ENCODE measurements around the gene FRMD4A. TPM values are rescaled to one million over a fixed set of nuclear protein-coding genes. Genes with fewer than 3 reads are reported as not detected.

Gene FRMD4A
- polyA plus RNA-seq, 1 of the 3 experiments (the other 2 are of a cell fraction) = 37.7 TPM

GRCh38 chr10:13831711-13832141 lies 499.0 kb downstream of the FRMD4A start:
- ChIA-PET CTCF (interaction anchor here (0.7 to 1.4 kb wide), 2 partner anchors 15 to 45 kb away, joined by 3 read pairs; no protein-coding TSS in a partner anchor), POLR2A (no interaction called here)
- no peak for TF ChIP-seq POLR2AphosphoS5 (IDR thresholded peaks at IDR 0.05; ENCODE audit: low read depth, low read length)
- no peak for TF ChIP-seq CHD2 (IDR thresholded peaks at IDR 0.05; ENCODE audit: low read length, partially characterized antibody)
- no peak for TF ChIP-seq RFX5 (IDR thresholded peaks at IDR 0.05; ENCODE audit: low read length)
- TF ChIP-seq ELF1 (IDR thresholded peaks at IDR 0.05) = no peak
- TF ChIP-seq, protein P1, sequence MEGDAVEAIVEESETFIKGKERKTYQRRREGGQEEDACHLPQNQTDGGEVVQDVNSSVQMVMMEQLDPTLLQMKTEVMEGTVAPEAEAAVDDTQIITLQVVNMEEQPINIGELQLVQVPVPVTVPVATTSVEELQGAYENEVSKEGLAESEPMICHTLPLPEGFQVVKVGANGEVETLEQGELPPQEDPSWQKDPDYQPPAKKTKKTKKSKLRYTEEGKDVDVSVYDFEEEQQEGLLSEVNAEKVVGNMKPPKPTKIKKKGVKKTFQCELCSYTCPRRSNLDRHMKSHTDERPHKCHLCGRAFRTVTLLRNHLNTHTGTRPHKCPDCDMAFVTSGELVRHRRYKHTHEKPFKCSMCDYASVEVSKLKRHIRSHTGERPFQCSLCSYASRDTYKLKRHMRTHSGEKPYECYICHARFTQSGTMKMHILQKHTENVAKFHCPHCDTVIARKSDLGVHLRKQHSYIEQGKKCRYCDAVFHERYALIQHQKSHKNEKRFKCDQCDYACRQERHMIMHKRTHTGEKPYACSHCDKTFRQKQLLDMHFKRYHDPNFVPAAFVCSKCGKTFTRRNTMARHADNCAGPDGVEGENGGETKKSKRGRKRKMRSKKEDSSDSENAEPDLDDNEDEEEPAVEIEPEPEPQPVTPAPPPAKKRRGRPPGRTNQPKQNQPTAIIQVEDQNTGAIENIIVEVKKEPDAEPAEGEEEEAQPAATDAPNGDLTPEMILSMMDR (IDR thresholded peaks at IDR 0.05) = no peak
- peaks cover 5% of the 10 kb centered on the region; the same call in 1 of the 2 replicates for H4K20me1 ChIP-seq (ENCODE audit: insufficient read depth)
- no peak overlapping the region for H2AFZ ChIP-seq (ENCODE audit: low read depth)
- no peaks in the 10 kb centered on the region for H3K9me3 ChIP-seq
- H3K4me3 ChIP-seq (ENCODE audit: low read depth in 2 of 2, low read length in 1 of 2) = no peak overlapping the region
- 66% methylated on average over 4 of the region's 4 CpGs for WGBS (ENCODE audit: low lambda C conversion rate)
- peaks cover 0 to 6% of the 10 kb centered on the region in 2 experiments for H3K36me3 ChIP-seq (replicated peaks in 1 of 2; ENCODE audit: control insufficient read depth in 1 of 2, insufficient read depth in 2 of 2, low read length in 1 of 2)
- peak overlapping the region in 1 of 2 experiments; percentile 9; a peak in 2 of 4 replicates for H3K27ac ChIP-seq (ENCODE audit: low read depth in 2 of 2, low read length in 1 of 2)
- H3K4me2 ChIP-seq = no peak overlapping the region
- DNase-seq = no peak
- peaks cover 20 to 24% of the 10 kb centered on the region in 2 experiments; a peak in 3 of 4 replicates for H3K4me1 ChIP-seq (ENCODE audit: control insufficient read depth in 1 of 2, insufficient read depth in 2 of 2, low read depth in 1 of 2, low read length in 1 of 2)
- peaks cover 9% of the 10 kb centered on the region for H3F3A ChIP-seq (replicated peaks; ENCODE audit: insufficient read depth)
- H3K79me2 ChIP-seq (ENCODE audit: insufficient read depth) = peaks cover 96% of the 10 kb centered on the region
- H3K9ac ChIP-seq = no peak overlapping the region
- H3K9me2 ChIP-seq = no peaks in the 10 kb centered on the region
- no peaks in the 10 kb centered on the region for H3K27me3 ChIP-seq (ENCODE audit: insufficient read depth)

GRCh38 chr10:13830385-13830784 lies 500.3 kb downstream of the FRMD4A start:
- Histone ChIP-seq H3K79me2 (ENCODE audit: insufficient read depth) (peaks cover 96% of the 10 kb centered on the region), H3K27ac (ENCODE audit: low read depth in 2 of 2, low read length in 1 of 2) (no peak overlapping the region), H3F3A (replicated peaks; ENCODE audit: insufficient read depth) (peaks cover 7% of the 10 kb centered on the region), H3K4me2 (no peak overlapping the region), H4K20me1 (ENCODE audit: insufficient read depth) (peaks cover 14% of the 10 kb centered on the region; the same call in 1 of the 2 replicates), H2AFZ (ENCODE audit: low read depth) (no peak overlapping the region), H3K27me3 (ENCODE audit: insufficient read depth) (no peaks in the 10 kb centered on the region), H3K9ac (no peak overlapping the region), H3K9me3 (no peaks in the 10 kb centered on the region), H3K36me3 (replicated peaks in 1 of 2; ENCODE audit: control insufficient read depth in 1 of 2, insufficient read depth in 2 of 2, low read length in 1 of 2) (peaks cover 0 to 6% of the 10 kb centered on the region in 2 experiments), H3K9me2 (no peaks in the 10 kb centered on the region), H3K4me3 (ENCODE audit: low read depth in 2 of 2, low read length in 1 of 2) (no peak overlapping the region), H3K4me1 (ENCODE audit: control insufficient read depth in 1 of 2, insufficient read depth in 2 of 2, low read depth in 1 of 2, low read length in 1 of 2) (peaks cover 18 to 22% of the 10 kb centered on the region in 2 experiments; a peak in 3 of 4 replicates)
- CTCF ChIA-PET = interaction anchor here (0.7 to 1.4 kb wide), 3 partner anchors 27 to 263 kb away, joined by 3 read pairs; no protein-coding TSS in a partner anchor
- WGBS (ENCODE audit: low lambda C conversion rate) = 89% methylated on average over 3 of the region's 4 CpGs
- TF ChIP-seq RXRA (IDR thresholded peaks at IDR 0.05; ENCODE audit: borderline replicate concordance, low read depth) = no peak
- TF ChIP-seq RAD21 (IDR thresholded peaks at IDR 0.05; ENCODE audit: low read length) = 0 out of 2 replicates have a peak, but pooled peaks have one; percentile 7
- no peak for DNase-seq
- POLR2A ChIA-PET = interaction anchor here (1.0 kb wide), 1 partner anchor 11 kb away, joined by 4 read pairs; no protein-coding TSS in a partner anchor

DNA sequence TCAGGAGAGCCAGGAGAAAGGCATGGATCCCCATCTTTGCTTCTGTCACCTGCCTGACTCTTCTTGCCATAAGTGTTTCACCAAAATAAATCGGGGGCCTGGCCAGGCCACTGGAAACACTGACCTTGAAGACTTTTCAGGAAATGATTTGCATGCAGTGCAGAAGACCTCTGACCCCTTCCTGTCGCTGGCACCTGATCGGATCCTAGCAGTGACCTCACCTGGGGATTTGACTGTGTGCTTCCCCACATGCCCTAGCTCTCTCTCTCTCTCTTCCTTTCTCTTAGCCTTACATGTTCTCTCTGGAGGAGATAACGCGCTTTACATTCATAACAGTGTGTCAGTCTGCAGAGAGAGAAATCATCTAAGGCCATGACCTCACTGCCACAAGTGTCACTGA lies 500.9 kb downstream of the FRMD4A start:
- H3K4me2 ChIP-seq = no peak overlapping the region
- H3K79me2 ChIP-seq (ENCODE audit: insufficient read depth) = peaks cover 98% of the 10 kb centered on the region
- no peaks in the 10 kb centered on the region for H3K27me3 ChIP-seq (ENCODE audit: insufficient read depth)
- peaks cover 0 to 6% of the 10 kb centered on the region in 2 experiments for H3K36me3 ChIP-seq (replicated peaks in 1 of 2; ENCODE audit: control insufficient read depth in 1 of 2, insufficient read depth in 2 of 2, low read length in 1 of 2)
- H3K9ac ChIP-seq = no peak overlapping the region
- ChIA-PET POLR2A (no interaction called here), CTCF (no interaction called here)
- no peak overlapping the region for H3K4me3 ChIP-seq (ENCODE audit: low read depth in 2 of 2, low read length in 1 of 2)
- H3K4me1 ChIP-seq (ENCODE audit: control insufficient read depth in 1 of 2, insufficient read depth in 2 of 2, low read depth in 1 of 2, low read length in 1 of 2) = peaks cover 12 to 16% of the 10 kb centered on the region in 2 experiments; a peak in 3 of 4 replicates
- H3K9me3 ChIP-seq = no peaks in the 10 kb centered on the region
- DNase-seq = no peak
- no peaks in the 10 kb centered on the region for H3K9me2 ChIP-seq
- 85% methylated on average over 4 of the region's 5 CpGs for WGBS (ENCODE audit: low lambda C conversion rate)
- H2AFZ ChIP-seq (ENCODE audit: low read depth) = no peak overlapping the region
- H3K27ac ChIP-seq (ENCODE audit: low read depth in 2 of 2, low read length in 1 of 2) = no peak overlapping the region
- H3F3A ChIP-seq (replicated peaks; ENCODE audit: insufficient read depth) = peaks cover under 1% of the 10 kb centered on the region
- peaks cover 18% of the 10 kb centered on the region; the same call in 1 of the 2 replicates for H4K20me1 ChIP-seq (ENCODE audit: insufficient read depth)
- TF ChIP-seq RCOR1 (IDR thresholded peaks at IDR 0.05; ENCODE audit: low read length) = no peak
- TF ChIP-seq USF1 (IDR thresholded peaks at IDR 0.05; ENCODE audit: borderline replicate concordance, low read depth) = no peak
- no peak for TF ChIP-seq EP300 (IDR thresholded peaks at IDR 0.05; ENCODE audit: borderline replicate concordance in 1 of 2, low read depth in 1 of 2, low read length in 1 of 2)
- no peak for TF ChIP-seq ELF1 (IDR thresholded peaks at IDR 0.05)
- no peak for TF ChIP-seq SIN3A (IDR thresholded peaks at IDR 0.05; ENCODE audit: borderline replicate concordance, low read depth, low read length)
- TF ChIP-seq REST (IDR thresholded peaks at IDR 0.05; ENCODE audit: low read depth, low read length) = no peak
- TF ChIP-seq TEAD4 (IDR thresholded peaks at IDR 0.05; ENCODE audit: borderline replicate concordance, insufficient read depth) = no peak
- TF ChIP-seq POLR2AphosphoS5 (IDR thresholded peaks at IDR 0.05; ENCODE audit: low read depth, low read length) = no peak
- no peak for TF ChIP-seq NRF1 (IDR thresholded peaks at IDR 0.05; ENCODE audit: low read depth, low read length)
- TF ChIP-seq TAF1 (IDR thresholded peaks at IDR 0.05; ENCODE audit: borderline replicate concordance, low read depth, low read length) = no peak
- no peak for TF ChIP-seq RAD21 (IDR thresholded peaks at IDR 0.05; ENCODE audit: low read length)
